HG03558 (cell line): ENCODE results near the gene C16orf89.
A peak's percentile ranks its signal among the peaks of the same experiment; 100 is the strongest.
"Not testable (repeated sequence)": the region's sequence is repeated elsewhere in the genome, so short reads cannot be mapped to it uniquely, and the experiment has no call there.

ENCODE experiments used
- ATAC-seq: cut with Tn5 transposase; IDR thresholded peaks from one replicate; pipeline ENCODE4 v1.9.1; 2021; ENCODE audit warnings: moderate number of reproducible peaks; ENCODE audit not compliant: unreplicated experiment; ENCODE audit errors: extremely low read depth

The C16orf89 gene

GRCh38 chr16:5085716-5086115 is 20.0 kb upstream of the C16orf89 start:
- not testable (repeated sequence) for ATAC-seq

DNA sequence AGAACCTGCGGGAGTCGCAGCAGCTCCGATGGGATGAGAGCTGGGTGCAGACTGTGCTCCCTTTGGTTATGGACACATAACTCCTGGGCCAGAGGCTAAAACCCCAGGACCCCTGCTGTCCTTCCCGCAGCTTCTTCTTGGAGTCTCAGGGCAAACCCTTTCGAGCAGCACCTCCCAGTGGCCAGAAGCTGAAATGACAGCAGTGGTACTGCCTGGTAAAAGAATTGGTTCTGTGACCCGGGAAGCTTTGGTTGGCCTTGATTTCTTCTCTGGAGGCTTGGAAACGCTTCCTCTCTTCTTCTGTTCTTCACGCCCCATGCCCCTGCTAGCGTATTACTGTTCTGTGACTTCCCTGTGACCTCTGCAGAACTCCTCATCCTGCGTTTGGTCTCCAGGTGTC is 19.0 kb upstream of the C16orf89 start:
- not testable (repeated sequence) for ATAC-seq

DNA sequence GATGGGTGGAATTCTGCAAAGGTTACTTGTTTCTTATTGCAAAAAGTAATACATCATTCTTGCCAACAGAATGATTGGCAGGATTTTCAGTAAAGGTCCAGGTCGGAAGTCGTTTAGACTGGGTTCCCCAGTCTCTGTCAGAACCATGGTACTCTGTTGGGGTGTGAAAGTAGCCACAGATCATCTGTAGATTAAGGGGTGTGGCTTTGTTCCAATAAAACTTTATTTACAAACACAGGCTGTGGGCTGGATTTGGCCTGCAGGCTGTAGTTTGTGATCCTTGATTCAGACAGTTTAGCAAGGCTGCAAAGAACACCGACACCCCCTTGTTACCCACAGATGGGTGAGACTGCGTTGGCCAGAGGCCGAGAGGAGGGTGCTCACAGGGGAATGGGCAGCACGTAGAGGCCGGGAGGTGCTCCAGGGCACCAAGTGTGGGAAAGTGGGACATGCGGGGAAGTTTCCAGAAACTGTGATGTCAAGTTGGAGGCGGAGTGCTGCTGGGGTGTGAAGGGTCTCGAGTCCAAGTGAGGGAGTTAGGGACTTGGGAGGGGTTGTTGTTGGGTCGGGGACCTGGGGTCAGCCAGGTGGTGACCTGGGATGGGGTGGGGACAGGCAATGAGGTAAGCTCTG is 18.5 kb upstream of the C16orf89 start:
- ATAC-seq = not testable (repeated sequence)

DNA sequence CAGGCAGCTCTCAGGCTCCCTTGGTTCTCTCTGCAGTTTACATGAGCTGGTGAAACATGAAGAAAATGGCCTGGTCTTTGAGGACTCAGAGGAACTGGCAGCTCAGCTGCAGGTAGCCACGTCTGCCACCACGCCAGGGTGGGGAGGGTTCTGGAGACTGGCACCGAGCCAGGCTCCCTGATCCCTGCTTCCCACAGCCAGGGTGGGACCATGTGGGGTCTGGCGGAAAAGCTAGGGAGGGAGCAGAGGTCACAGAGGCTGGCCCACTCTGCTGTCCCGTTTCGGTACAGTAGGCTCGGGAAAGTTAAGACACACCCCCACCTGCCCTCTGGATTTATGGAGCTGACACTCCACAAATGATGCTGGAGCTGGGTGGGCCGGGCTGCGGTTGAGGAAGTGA is 17.9 kb upstream of the C16orf89 start:
- ATAC-seq = not testable (repeated sequence)

GRCh38 chr16:5080996-5081395 is 15.2 kb upstream of the C16orf89 start:
- ATAC-seq = not testable (repeated sequence)

DNA sequence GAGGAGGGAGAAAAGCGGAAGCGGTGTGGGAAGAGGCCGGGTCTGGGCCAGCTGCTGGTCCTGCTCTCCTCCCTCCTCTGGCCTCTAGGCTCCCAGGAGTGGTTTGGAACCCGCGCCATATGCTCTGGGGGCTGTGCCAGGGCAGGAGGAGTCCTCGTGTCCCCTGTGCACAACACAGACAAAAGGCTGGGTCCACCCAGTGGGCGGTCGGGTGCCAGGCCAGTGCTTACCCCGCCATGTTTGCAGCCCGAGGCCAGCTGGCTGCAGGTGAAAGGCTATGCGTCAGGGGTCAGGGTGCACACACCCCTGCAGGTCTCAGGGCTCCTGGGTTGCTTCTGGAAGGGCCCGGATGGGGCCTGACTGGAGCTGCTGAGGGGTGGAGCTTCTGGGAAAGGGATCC is 14.7 kb upstream of the C16orf89 start:
- ATAC-seq = not testable (repeated sequence)

- no peak for ATAC-seq
Observed at GRCh38 chr16:5078626-5079025, 12.9 kb upstream of the C16orf89 start.

GRCh38 chr16:5077304-5077703 is 11.5 kb upstream of the C16orf89 start:
- no peak for ATAC-seq

- ATAC-seq = no peak
Observed at GRCh38 chr16:5075637-5076036, 9.9 kb upstream of the C16orf89 start.

GRCh38 chr16:5073771-5074170 is 8.0 kb upstream of the C16orf89 start:
- ATAC-seq = not testable (repeated sequence)

- no peak for ATAC-seq
Observed at GRCh38 chr16:5073279-5073629, 7.5 kb upstream of the C16orf89 start.

DNA sequence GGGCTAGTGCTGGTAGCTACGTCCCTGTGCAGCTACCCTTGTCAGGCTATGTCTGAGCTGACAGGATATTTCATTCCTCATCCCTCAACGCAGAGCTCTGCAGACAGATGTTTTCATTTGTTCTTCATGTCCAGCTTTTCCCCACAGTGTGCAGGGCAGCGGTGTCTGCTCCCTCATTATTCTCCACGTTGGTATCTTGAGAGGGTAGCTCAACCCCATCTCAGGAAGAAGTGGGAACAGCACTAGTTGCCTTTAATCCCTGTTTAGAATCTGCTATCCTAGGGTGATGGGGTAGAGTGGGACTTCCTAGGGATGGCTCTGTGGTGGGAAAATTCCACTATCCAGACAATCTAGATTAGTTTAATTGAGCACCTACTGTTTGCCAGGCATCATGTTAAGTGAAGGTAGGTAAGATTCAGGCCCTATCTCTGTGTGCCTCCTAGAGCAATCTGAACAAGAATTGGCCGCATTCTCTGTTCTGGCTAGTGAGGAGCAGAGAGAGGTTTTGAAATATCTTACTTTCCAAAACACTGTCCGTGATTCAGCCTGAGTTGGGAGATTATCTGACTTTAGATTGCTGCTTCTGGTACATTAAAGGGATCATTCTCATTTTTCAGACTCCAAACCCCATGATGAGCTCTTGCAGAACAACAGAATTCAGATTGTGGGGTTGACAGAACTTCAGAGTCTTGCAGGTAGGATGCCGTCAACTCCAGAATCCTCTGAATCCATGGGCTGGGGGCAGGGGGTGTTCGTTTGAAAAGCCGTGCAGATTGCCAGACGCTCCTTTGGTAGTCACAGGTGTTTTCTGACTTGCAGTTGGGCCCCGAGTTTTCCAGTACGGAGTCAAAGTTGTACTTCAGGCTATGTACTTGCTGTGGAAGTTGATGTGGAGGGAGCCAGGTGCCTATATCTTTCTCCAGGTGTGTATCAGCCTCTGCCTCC is 6.8 kb upstream of the C16orf89 start:
- ATAC-seq = no peak

GRCh38 chr16:5071681-5072333 is 6.1 kb upstream of the C16orf89 start, which contains the start of gene ALG1:
ALG1 (plus strand) TSS chr16:5071843; CDS start chr16:5071850, 7 bp downstream.
- ATAC-seq = peak; percentile 74

DNA sequence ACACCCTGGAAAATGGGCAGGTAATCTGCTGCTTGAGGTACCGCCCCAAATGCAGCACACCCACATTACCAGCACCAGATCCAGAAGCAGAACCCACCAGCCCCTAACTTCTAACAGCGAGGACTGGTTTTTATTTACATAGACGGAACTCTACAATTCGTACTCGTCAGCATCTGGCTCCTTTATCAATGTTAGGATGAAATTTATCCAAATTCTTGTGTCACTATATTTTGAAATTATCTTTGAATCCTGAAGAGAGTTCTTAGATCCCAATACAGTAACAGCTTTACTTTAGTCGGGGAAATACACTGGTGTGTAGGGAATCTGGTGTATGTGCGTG is 5.6 kb upstream of the C16orf89 start:
- no peak for ATAC-seq

DNA sequence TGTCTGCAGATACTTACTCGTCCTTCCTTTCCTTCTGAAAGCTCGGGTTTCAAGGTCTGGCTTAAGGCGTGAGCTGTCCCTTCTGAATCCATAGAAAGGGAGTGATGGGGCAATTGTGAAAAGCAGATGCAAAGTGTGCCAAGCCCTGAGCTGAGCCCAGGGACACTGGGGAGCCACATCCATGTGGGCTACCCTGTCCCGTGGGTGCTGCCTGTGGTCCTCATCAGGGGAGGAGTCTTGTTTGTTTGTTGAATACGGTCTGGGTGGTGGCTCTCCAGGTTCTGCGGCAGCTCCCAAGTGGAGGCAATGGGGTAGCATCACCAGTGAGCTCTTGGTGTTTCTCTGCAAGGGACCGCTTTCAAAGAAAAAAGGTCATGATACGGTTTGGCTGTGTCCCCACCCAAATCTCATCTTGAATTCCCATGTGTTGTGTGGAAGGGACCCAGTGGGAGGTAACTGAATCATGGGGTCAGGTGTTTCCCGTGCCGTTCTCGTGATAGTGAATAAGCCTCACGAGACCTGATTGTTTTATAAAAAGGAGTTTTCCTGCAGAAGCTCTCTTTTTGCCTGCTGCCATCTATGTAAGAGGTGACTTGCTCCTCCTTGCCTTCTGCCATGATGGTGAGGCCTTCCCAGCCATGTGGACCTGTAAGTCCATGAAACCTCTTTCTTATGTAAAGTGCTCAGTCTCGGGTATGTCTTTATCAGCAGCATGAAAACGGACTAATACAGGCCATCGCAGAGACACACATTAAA is 4.9 kb upstream of the C16orf89 start:
- no peak for ATAC-seq

DNA sequence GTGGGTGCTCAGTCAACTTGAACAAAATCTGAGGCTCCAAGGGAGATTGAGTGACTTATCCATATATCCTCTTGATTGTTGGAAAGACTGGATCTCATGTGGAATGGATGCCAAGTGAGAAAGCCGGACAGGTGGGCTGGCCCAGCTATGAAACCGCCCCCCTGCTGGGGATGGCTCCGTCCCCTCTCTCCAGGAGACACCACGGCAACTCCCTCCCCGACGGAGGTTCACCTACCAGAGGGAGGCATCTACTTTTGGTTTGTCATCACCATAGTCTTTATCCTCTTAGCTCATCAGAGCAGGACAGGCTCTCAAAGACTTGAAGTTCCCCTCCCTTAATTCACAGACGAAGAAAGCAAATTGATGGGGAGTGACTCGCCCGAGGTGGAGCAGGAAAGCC is 4.1 kb upstream of the C16orf89 start:
- ATAC-seq = no peak

- no peak for ATAC-seq
Observed at GRCh38 chr16:5069048-5069447, 3.3 kb upstream of the C16orf89 start.

GRCh38 chr16:5066511-5066910 is 755 bp upstream of the C16orf89 start:
- ATAC-seq = no peak

DNA sequence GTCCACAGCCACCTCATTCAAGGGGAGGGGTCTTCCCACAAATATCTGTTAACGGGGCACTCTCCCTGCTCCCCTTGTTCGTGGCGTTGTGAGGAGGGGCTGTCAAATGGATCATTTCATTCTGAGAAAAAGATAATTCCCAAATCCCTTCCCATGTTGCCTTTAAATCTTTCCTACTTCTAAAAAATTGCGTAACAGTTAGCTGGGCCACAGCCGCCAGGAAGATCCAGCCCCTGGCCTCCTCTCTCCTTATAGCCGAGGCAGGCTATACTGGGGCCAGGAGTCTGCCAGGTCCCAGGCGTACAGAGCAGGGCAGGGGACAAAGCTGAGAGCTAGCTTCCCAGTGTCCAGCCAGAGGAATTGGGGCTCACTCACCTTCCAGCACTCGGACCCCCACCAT is 430 bp downstream of the C16orf89 start:
- no peak for ATAC-seq

GRCh38 chr16:5064915-5065314 is 841 bp downstream of the C16orf89 start:
- ATAC-seq = no peak
